Sigmoid colon (tissue), 4 donors: ENCODE results near the gene FAM227A.

Experiments used
- EP300 ChIP-seq, 4 donors: sonication (generic); formaldehyde crosslinking; IDR thresholded peaks; one replicate each; pipeline ENCODE4 v1.6.1; 2017; ENCODE audit warnings: antibody characterized with exemption in 4 of 4
- POLR2A ChIP-seq, 2 donors: fragments of 450-650 bp; IDR thresholded peaks; one replicate each; pipeline ENCODE4 v1.6.1; 2016; ENCODE audit warnings: antibody characterized with exemption in 2 of 2, mild to moderate bottlenecking in 2 of 2, moderate library complexity in 2 of 2
- TF ChIP-seq, protein P1 (sequence below), 4 experiments: fragments of 450-650 bp in 3 of 4; fragments of 200-600 bp in 1 of 4; IDR thresholded peaks; one replicate each; pipeline ENCODE4 v1.5.1; 2016 to 2019; ENCODE audit warnings: antibody characterized with exemption in 4 of 4, mild to moderate bottlenecking in 3 of 4, moderate library complexity in 2 of 4

DNA sequence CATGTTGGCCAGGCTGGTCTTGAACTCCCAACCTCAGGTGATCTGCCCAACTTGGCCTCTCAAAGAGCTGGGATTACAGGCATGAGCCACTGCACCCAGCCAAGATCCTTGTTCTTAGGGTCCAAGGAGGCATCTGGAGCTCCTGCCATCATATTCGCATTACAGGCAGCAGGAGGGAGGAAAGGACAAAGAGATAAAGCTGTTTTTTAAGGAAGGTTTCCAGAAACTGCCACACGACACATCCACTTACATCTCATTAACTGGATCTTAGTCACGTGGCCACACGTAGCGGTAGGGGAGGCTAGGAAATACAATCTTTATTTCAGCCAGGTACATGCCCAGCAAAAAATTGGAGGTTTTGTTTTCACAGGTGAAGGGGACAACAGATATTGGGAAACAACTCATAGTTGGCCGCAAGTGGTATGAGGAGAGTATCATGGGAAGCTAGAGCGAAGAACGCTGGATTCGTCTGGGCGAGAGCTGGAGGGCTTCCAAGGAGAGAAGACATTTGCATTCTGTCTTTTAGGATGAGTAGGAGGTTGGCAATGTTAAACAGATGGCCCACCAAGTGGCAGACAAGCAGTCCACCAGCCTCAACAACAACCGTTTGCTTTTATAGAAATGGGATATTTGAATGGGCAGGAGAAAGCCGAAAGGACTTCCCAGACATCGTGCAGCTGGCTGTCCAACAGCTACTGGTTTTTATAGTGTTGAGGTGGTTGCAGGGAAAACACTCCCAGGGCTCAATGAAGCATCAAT, 47.0 kb downstream of the FAM227A start:
- TF ChIP-seq, protein P1, sequence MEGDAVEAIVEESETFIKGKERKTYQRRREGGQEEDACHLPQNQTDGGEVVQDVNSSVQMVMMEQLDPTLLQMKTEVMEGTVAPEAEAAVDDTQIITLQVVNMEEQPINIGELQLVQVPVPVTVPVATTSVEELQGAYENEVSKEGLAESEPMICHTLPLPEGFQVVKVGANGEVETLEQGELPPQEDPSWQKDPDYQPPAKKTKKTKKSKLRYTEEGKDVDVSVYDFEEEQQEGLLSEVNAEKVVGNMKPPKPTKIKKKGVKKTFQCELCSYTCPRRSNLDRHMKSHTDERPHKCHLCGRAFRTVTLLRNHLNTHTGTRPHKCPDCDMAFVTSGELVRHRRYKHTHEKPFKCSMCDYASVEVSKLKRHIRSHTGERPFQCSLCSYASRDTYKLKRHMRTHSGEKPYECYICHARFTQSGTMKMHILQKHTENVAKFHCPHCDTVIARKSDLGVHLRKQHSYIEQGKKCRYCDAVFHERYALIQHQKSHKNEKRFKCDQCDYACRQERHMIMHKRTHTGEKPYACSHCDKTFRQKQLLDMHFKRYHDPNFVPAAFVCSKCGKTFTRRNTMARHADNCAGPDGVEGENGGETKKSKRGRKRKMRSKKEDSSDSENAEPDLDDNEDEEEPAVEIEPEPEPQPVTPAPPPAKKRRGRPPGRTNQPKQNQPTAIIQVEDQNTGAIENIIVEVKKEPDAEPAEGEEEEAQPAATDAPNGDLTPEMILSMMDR (IDR thresholded peaks at IDR 0.05) = no peak
- TF ChIP-seq POLR2A (IDR thresholded peaks at IDR 0.05) (no peak), EP300 (IDR thresholded peaks at IDR 0.05) (no peak)
